Fibroblast of skin of right biceps (primary cell): ENCODE data around the gene CNP.

Experiments used
- DNase-seq: peaks from one replicate; pipeline ENCODE4 v3.0.0-alpha.2; 2013

The CNP gene

GRCh38 chr17:41942626-41943373, 23.8 kb upstream of the CNP start:
- no peak for DNase-seq

GRCh38 chr17:41943492-41943891, 23.1 kb upstream of the CNP start:
- DNase-seq, result no peak

- no peak for DNase-seq
Observed at GRCh38 chr17:41944943-41945342, 21.7 kb upstream of the CNP start.

- no peak for DNase-seq
Observed at GRCh38 chr17:41948762-41949460, 17.7 kb upstream of the CNP start.

- DNase-seq, result no peak
Observed at GRCh38 chr17:41956522-41956921, 10.1 kb upstream of the CNP start.

GRCh38 chr17:41957031-41957868, 9.3 kb upstream of the CNP start:
- peak; percentile 48 for DNase-seq

GRCh38 chr17:41957869-41958439, 8.6 kb upstream of the CNP start:
- DNase-seq, result no peak

- no peak for DNase-seq
Observed at GRCh38 chr17:41959030-41959335, 7.6 kb upstream of the CNP start.

- peak; percentile 57 for DNase-seq
Observed at GRCh38 chr17:41959336-41960095, 7.1 kb upstream of the CNP start.

- no peak for DNase-seq
Observed at GRCh38 chr17:41962111-41962510, 4.5 kb upstream of the CNP start.

- DNase-seq, result peak; percentile 50
Observed at GRCh38 chr17:41962768-41963434, 3.7 kb upstream of the CNP start.

GRCh38 chr17:41965694-41966462, 717 bp upstream of the CNP start:
- DNase-seq, result peak; percentile 30

GRCh38 chr17:41967141-41967920, 736 bp downstream of the CNP start:
- DNase-seq, result no peak

- no peak for DNase-seq
Observed at GRCh38 chr17:41967921-41968578, 1.5 kb downstream of the CNP start.

- no peak for DNase-seq
Observed at GRCh38 chr17:41968676-41969075, 2.1 kb downstream of the CNP start.

- no peak for DNase-seq
Observed at GRCh38 chr17:41970901-41971331, 4.3 kb downstream of the CNP start.

- no peak for DNase-seq
Observed at GRCh38 chr17:41971721-41972523, 5.3 kb downstream of the CNP start.

GRCh38 chr17:41972571-41973407, 6.2 kb downstream of the CNP start:
- DNase-seq, result no peak
